ENCODE data around the gene MACO1. TPM values are rescaled to one million over a fixed set of nuclear protein-coding genes. Genes with fewer than 3 reads are reported as not detected.

Gene MACO1
- polyA plus RNA-seq, 1 donor = 31.6 TPM

GRCh38 chr1:25541889-25542658, 111.4 kb downstream of the MACO1 start:
- no peak for DNase-seq

GRCh38 chr1:25543005-25543424, 112.3 kb downstream of the MACO1 start:
- no peak for DNase-seq

GRCh38 chr1:25543425-25544242, 112.9 kb downstream of the MACO1 start, which contains the start of gene LDLRAP1:
Gene LDLRAP1 (plus strand): TSS chr1:25543606. CDS start chr1:25543699, 93 bp downstream.
- DNase-seq = no peak

- no peak for DNase-seq
Measured at GRCh38 chr1:25544243-25544764, 113.6 kb downstream of the MACO1 start.

GRCh38 chr1:25544819-25545218, 114.1 kb downstream of the MACO1 start:
- DNase-seq = no peak

- DNase-seq = no peak
Measured at GRCh38 chr1:25545767-25546166, 115.1 kb downstream of the MACO1 start.

- DNase-seq = no peak
Measured at GRCh38 chr1:25546193-25546592, 115.5 kb downstream of the MACO1 start.

- no peak for DNase-seq
Measured at GRCh38 chr1:25548601-25549000, 117.9 kb downstream of the MACO1 start.

GRCh38 chr1:25549273-25550154, 118.8 kb downstream of the MACO1 start:
- DNase-seq = no peak

Other genes starting within 250 kb of the MACO1 start
- gene SYF2, start 198.4 kb upstream of the MACO1 start, polyA plus RNA-seq (ENCODE audit: insufficient read length) = 98.0 TPM
- gene RSRP1, start 183.4 kb upstream of the MACO1 start, polyA plus RNA-seq (ENCODE audit: insufficient read length) = 293 TPM
- 2.1 TPM for gene RHD, start 158.4 kb upstream of the MACO1 start, polyA plus RNA-seq (ENCODE audit: insufficient read length)
- gene TMEM50A, start 92.6 kb upstream of the MACO1 start, polyA plus RNA-seq (ENCODE audit: insufficient read length) = 128 TPM
- gene RHCE, start 10.1 kb upstream of the MACO1 start, polyA plus RNA-seq (ENCODE audit: insufficient read length) = 0.83 TPM
- gene LDLRAP1, start 112.7 kb downstream of the MACO1 start, polyA plus RNA-seq (ENCODE audit: insufficient read length) = 12.9 TPM
- gene MAN1C1, start 185.9 kb downstream of the MACO1 start, polyA plus RNA-seq (ENCODE audit: insufficient read length) = 13.9 TPM